GM15510 (cell line): ENCODE results near the gene COX6B2.

ENCODE experiments used
- POLR2A ChIP-seq: IDR thresholded peaks from 3 replicates; pipeline ENCODE4 v1.6.1; 2011; ENCODE audit warnings: borderline replicate concordance; ENCODE audit not compliant: insufficient read length; ENCODE audit errors: extremely low read depth

COX6B2 gene

GRCh38 chr19:55353803-55354697, 469 bp downstream of the COX6B2 start:
- no peak for TF ChIP-seq POLR2A

GRCh38 chr19:55353356-55353802, 1.1 kb downstream of the COX6B2 start:
- TF ChIP-seq POLR2A: no peak

- no peak for TF ChIP-seq POLR2A
Observed at GRCh38 chr19:55352549-55353145, 1.9 kb downstream of the COX6B2 start.

GRCh38 chr19:55352040-55352439, 2.5 kb downstream of the COX6B2 start:
- no peak for TF ChIP-seq POLR2A

GRCh38 chr19:55350620-55351315, 3.8 kb downstream of the COX6B2 start:
- no peak for TF ChIP-seq POLR2A

- no peak for TF ChIP-seq POLR2A
Observed at GRCh38 chr19:55348317-55349034, 6.0 kb downstream of the COX6B2 start.

- TF ChIP-seq POLR2A: no peak
Observed at GRCh38 chr19:55347442-55348009, 7.0 kb downstream of the COX6B2 start.

GRCh38 chr19:55346725-55347441, 7.6 kb downstream of the COX6B2 start:
- TF ChIP-seq POLR2A: no peak

- no peak for TF ChIP-seq POLR2A
Observed at GRCh38 chr19:55345818-55346724, 8.4 kb downstream of the COX6B2 start.

- TF ChIP-seq POLR2A: no peak
Observed at GRCh38 chr19:55345101-55345817, 9.3 kb downstream of the COX6B2 start.

GRCh38 chr19:55344444-55344843, 10.1 kb downstream of the COX6B2 start:
- TF ChIP-seq POLR2A: no peak

- TF ChIP-seq POLR2A: no peak
Observed at GRCh38 chr19:55341595-55342531, 12.7 kb downstream of the COX6B2 start.

GRCh38 chr19:55341171-55341588, 13.3 kb downstream of the COX6B2 start:
- peak; percentile 24 for TF ChIP-seq POLR2A
